Cortex of kidney (tissue), 1 donor: ENCODE data around the gene RNF125.
"Not testable (repeated sequence)": the region's sequence is repeated elsewhere in the genome, so short reads cannot be mapped to it uniquely, and the experiment has no call there.

ENCODE experiments used
- DNase-seq: peaks from one replicate; lab custom pipeline; 2025; lab: John Stamatoyannopoulos, UW

The RNF125 gene

GRCh38 chr18:32025744-32026143, 7.1 kb downstream of the RNF125 start:
- no peak for DNase-seq

GRCh38 chr18:32026491-32027086, 8.0 kb downstream of the RNF125 start:
- DNase-seq, result no peak

GRCh38 chr18:32029558-32029957, 10.9 kb downstream of the RNF125 start:
- DNase-seq, result no peak

GRCh38 chr18:32032609-32033008, 14.0 kb downstream of the RNF125 start:
- DNase-seq, result no peak

GRCh38 chr18:32036506-32037180, 18.0 kb downstream of the RNF125 start:
- DNase-seq, result no peak

GRCh38 chr18:32037616-32038015, 19.0 kb downstream of the RNF125 start:
- no peak for DNase-seq

GRCh38 chr18:32040936-32041335, 22.3 kb downstream of the RNF125 start:
- no peak for DNase-seq

GRCh38 chr18:32042337-32042736, 23.7 kb downstream of the RNF125 start:
- DNase-seq, result no peak

GRCh38 chr18:32048507-32049091, 30.0 kb downstream of the RNF125 start:
- DNase-seq, result no peak

GRCh38 chr18:32049393-32050171, 31.0 kb downstream of the RNF125 start:
- no peak for DNase-seq

- no peak for DNase-seq
These were observed 38.2 kb downstream of the RNF125 start for GRCh38 chr18:32056613-32057358.

GRCh38 chr18:32057624-32058165, 39.1 kb downstream of the RNF125 start:
- no peak for DNase-seq

- no peak for DNase-seq
These were observed 41.4 kb downstream of the RNF125 start for GRCh38 chr18:32060026-32060425.

GRCh38 chr18:32067375-32068167, 48.9 kb downstream of the RNF125 start:
- DNase-seq, result no peak

- no peak for DNase-seq
These were observed 53.7 kb downstream of the RNF125 start for GRCh38 chr18:32072321-32072720.

GRCh38 chr18:32074206-32074605, 55.6 kb downstream of the RNF125 start:
- DNase-seq, result no peak

GRCh38 chr18:32078845-32079244, 60.2 kb downstream of the RNF125 start:
- DNase-seq, result no peak

- DNase-seq, result no peak
These were observed 63.3 kb downstream of the RNF125 start for GRCh38 chr18:32081881-32082280.

GRCh38 chr18:32083781-32084180, 65.2 kb downstream of the RNF125 start:
- DNase-seq, result no peak

GRCh38 chr18:32086881-32087280, 68.3 kb downstream of the RNF125 start:
- DNase-seq, result no peak

- not testable (repeated sequence) for DNase-seq
These were observed 72.2 kb downstream of the RNF125 start for GRCh38 chr18:32090831-32091230.
